ENCODE data around the gene CAPN14.

Gene CAPN14

GRCh38 chr2:31227110-31227509, 9.8 kb upstream of the CAPN14 start:
- in situ Hi-C loops (cut with MboI; ENCODE audit: low sequenced_read_pairs): no loop called here

- in situ Hi-C loops (cut with MboI; ENCODE audit: low sequenced_read_pairs): no loop called here
Measured at GRCh38 chr2:31226266-31226665, 9.0 kb upstream of the CAPN14 start.

GRCh38 chr2:31223749-31224148, 6.4 kb upstream of the CAPN14 start:
- in situ Hi-C loops (cut with MboI; ENCODE audit: low sequenced_read_pairs): no loop called here

GRCh38 chr2:31223026-31223425, 5.7 kb upstream of the CAPN14 start:
- in situ Hi-C loops (cut with MboI; ENCODE audit: low sequenced_read_pairs): no loop called here

GRCh38 chr2:31222071-31222470, 4.8 kb upstream of the CAPN14 start:
- in situ Hi-C loops (cut with MboI; ENCODE audit: low sequenced_read_pairs): no loop called here

GRCh38 chr2:31221544-31221943, 4.2 kb upstream of the CAPN14 start:
- in situ Hi-C loops (cut with MboI; ENCODE audit: low sequenced_read_pairs): no loop called here

- in situ Hi-C loops (cut with MboI; ENCODE audit: low sequenced_read_pairs): no loop called here
Measured at GRCh38 chr2:31219131-31219969, 2.0 kb upstream of the CAPN14 start.

GRCh38 chr2:31216734-31217133, 581 bp downstream of the CAPN14 start:
- in situ Hi-C loops (cut with MboI; ENCODE audit: low sequenced_read_pairs): no loop called here

GRCh38 chr2:31214444-31214915, 2.8 kb downstream of the CAPN14 start:
- in situ Hi-C loops (cut with MboI; ENCODE audit: low sequenced_read_pairs): no loop called here

GRCh38 chr2:31213601-31214443, 3.5 kb downstream of the CAPN14 start:
- in situ Hi-C loops (cut with MboI; ENCODE audit: low sequenced_read_pairs): no loop called here

GRCh38 chr2:31212659-31213600, 4.4 kb downstream of the CAPN14 start:
- in situ Hi-C loops (cut with MboI; ENCODE audit: low sequenced_read_pairs): no loop called here

- in situ Hi-C loops (cut with MboI; ENCODE audit: low sequenced_read_pairs): no loop called here
Measured at GRCh38 chr2:31208240-31208639, 9.1 kb downstream of the CAPN14 start.

- in situ Hi-C loops (cut with MboI; ENCODE audit: low sequenced_read_pairs): no loop called here
Measured at GRCh38 chr2:31207790-31208189, 9.5 kb downstream of the CAPN14 start.

- in situ Hi-C loops (cut with MboI; ENCODE audit: low sequenced_read_pairs): no loop called here
Measured at GRCh38 chr2:31205613-31206012, 11.7 kb downstream of the CAPN14 start.

GRCh38 chr2:31205186-31205585, 12.1 kb downstream of the CAPN14 start:
- in situ Hi-C loops (cut with MboI; ENCODE audit: low sequenced_read_pairs): no loop called here

- in situ Hi-C loops (cut with MboI; ENCODE audit: low sequenced_read_pairs): no loop called here
Measured at GRCh38 chr2:31204783-31205182, 12.5 kb downstream of the CAPN14 start.

- in situ Hi-C loops (cut with MboI; ENCODE audit: low sequenced_read_pairs): no loop called here
Measured at GRCh38 chr2:31203916-31204315, 13.4 kb downstream of the CAPN14 start.

GRCh38 chr2:31202833-31203232, 14.5 kb downstream of the CAPN14 start:
- in situ Hi-C loops (cut with MboI; ENCODE audit: low sequenced_read_pairs): no loop called here

- in situ Hi-C loops (cut with MboI; ENCODE audit: low sequenced_read_pairs): no loop called here
Measured at GRCh38 chr2:31202041-31202440, 15.3 kb downstream of the CAPN14 start.

- in situ Hi-C loops (cut with MboI; ENCODE audit: low sequenced_read_pairs): no loop called here
Measured at GRCh38 chr2:31200972-31201371, 16.3 kb downstream of the CAPN14 start.

- in situ Hi-C loops (cut with MboI; ENCODE audit: low sequenced_read_pairs): no loop called here
Measured at GRCh38 chr2:31199206-31199605, 18.1 kb downstream of the CAPN14 start.

All from HL-60/S4 treated with phorbol 12-myristate 13-acetate at 8.2 ng/mL for 4 days and 3 days (cell line).